ENCODE data around the gene NPIPB4.
"Not testable (repeated sequence)": the region's sequence is repeated elsewhere in the genome, so short reads cannot be mapped to it uniquely, and the experiment has no call there.

DNA sequence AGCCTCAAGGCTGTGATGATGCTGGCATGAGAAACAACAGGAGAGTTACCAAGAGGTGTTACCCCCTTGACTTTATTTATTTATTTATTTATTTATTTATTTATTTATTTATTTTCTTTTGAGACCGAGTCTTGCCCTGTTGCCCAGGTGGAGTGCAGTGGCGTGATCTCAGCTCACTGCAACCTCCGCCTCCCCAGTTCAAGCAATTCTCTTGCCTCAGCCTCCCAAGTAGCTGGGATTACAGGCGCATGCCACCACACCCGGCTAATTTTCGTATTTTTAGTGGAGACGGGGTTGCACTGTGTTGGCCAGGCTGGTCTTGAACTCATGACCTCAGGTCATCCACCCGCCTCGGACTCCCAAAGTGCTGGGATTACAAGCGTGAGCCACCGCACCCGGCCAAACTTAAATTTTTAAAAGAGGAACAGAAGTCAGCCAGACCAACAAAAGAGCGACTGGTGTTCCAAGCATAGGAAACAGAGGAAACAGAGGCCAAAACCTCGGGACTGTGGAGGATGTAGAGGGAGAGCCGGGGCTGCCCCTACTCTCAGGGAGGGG is 36.6 kb downstream of the NPIPB4 start:
- TF ChIP-seq CTCF (conservative IDR thresholded peaks at IDR 0.05; ENCODE audit: low read length); EZH2phosphoT487 (IDR thresholded peaks at IDR 0.05; ENCODE audit: borderline replicate concordance, low read depth, low read length): not testable (repeated sequence)

Data from OCI-LY7 (cell line).